ENCODE data around the gene CAMTA1.
A peak's percentile ranks its signal among the peaks of the same experiment; 100 is the strongest.

CAMTA1 gene

GRCh38 chr1:7477593-7477992 lies 692.3 kb downstream of the CAMTA1 start:
- DNase-seq (ENCODE audit: low spot score) = no peak

DNA sequence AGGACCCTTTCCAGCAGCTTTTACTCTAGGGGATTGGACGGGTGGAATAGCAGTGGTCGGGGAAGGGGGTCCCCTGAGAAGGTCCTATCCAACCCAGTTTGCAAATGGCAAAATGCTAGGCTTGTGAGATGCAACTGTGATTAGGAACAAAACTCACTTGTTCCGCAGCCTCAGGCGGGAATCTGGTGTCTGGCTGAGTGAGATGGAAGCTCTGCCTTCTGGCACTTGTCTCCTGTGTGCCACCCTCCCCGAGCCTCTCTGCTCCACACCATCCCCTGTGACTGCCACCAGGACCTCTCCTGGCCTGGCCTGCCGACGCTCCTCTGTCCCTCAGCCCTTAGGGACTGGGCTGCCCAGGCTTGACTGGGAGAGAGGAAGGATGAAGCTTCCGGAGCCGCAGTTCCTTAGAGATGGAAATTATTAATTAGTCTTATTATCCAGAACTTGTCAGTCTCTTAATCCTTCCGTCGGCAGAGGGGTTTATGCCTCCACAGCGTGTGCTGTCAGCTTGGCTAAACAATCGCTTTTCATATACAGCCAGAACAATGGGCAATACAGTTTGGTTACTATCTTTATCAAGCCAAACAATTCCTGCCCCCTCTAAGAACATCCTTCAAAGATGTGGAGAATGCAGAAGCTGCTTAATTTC lies 693.0 kb downstream of the CAMTA1 start:
- peak; percentile 56 for DNase-seq (ENCODE audit: low spot score)

GRCh38 chr1:7478809-7479499 lies 693.7 kb downstream of the CAMTA1 start:
- DNase-seq (ENCODE audit: low spot score) = peak; percentile 57

DNA sequence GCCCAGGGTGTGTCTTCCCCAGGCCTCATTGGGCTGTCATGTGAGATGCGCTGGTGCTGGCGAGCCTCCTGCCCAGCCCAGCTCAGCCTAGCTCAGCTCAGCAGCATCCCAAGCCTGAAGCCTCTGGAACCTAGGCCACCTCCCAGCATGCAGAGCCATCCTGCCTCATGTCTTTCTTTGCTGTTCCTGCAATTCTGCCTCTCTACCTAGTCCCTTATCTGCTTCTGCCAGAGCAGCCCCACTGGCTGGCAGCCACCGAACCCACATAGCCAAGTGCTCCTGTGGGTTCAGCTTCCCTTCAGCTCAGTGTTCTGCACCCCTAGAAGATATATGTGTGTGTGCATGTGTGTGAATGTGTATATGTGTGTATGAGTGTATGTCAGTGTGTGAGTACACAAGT lies 694.3 kb downstream of the CAMTA1 start:
- DNase-seq (ENCODE audit: low spot score) = no peak

DNA sequence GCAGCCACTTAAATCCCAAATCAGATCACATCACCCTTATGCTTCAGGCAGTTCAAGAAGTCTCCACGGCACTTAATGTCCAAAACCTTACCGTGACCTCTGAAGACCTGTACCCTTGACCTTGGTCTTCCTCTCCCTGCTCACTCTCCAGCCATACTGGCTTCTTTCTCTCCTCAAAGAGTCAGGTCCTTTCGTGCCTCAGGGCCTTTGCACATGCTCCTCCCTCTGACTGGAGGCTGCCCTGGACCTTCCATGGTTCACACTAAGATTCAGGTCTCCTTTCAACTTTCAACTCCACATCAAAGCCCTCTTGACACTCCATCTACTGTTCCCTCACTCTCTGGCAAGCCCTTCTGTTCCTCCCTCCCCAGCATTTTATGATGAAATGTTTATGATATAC lies 695.9 kb downstream of the CAMTA1 start:
- no peak for DNase-seq (ENCODE audit: low spot score)

- DNase-seq (ENCODE audit: low spot score) = no peak
These were observed 696.8 kb downstream of the CAMTA1 start for GRCh38 chr1:7482077-7482476.

- DNase-seq (ENCODE audit: low spot score) = no peak
These were observed 697.7 kb downstream of the CAMTA1 start for GRCh38 chr1:7482772-7483495.

DNA sequence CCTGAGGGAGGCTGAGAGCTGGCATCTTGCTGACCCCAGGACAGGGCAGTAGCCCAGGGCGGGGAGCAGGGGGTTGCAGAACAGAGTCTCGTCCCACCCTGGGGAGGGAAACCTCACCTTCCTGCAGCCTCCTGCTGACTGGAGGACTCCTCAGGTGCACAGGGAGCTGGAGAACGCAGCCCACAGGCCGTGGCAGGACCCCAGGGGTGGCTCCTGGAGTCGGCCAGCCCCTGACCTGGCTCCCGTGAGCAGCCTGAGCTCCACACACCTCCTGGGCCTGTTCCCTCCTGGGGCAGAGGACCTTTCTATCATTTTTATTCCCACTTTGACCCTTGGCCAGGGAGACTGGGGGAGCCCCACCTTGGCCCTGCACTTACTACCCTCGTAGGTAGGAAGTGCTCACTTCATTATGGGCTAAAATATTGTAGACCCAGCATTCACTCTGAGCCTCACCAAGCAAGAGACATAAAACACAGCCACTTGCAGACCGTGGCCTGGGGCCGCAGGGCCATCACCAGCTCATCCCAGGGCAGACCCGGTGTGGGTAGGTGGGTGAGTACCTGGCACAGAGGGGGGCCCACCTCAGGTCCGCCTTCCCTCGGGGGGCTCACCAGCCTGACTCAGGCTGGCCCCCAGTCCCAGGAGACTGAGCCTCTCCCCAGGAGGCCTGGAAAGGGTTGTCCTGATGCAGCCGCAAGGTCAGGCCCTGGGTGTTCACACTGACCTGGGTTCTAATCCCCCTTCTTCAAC lies 698.6 kb downstream of the CAMTA1 start:
- no peak for DNase-seq (ENCODE audit: low spot score)

- DNase-seq (ENCODE audit: low spot score) = no peak
These were observed 700.0 kb downstream of the CAMTA1 start for GRCh38 chr1:7485086-7485780.

DNA sequence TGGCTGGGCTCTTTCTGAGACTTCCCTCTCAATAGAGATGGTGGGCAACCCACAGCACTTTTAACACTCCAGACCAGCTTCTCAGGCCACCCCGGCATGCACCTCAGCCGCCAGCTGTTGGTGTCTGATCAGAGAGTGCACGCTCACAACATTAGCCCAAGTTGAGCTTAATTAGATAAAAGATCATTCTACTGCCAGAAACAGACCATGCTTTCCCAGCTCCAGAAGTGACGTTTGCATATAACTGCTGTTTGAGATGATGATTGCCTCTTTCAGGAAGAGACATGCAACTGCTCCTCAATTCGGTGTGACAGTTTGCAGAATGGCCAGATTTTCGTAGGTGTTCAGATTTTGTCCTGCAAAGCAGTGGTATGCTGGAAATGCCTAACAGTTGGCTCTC lies 700.6 kb downstream of the CAMTA1 start:
- DNase-seq (ENCODE audit: low spot score) = no peak

DNA sequence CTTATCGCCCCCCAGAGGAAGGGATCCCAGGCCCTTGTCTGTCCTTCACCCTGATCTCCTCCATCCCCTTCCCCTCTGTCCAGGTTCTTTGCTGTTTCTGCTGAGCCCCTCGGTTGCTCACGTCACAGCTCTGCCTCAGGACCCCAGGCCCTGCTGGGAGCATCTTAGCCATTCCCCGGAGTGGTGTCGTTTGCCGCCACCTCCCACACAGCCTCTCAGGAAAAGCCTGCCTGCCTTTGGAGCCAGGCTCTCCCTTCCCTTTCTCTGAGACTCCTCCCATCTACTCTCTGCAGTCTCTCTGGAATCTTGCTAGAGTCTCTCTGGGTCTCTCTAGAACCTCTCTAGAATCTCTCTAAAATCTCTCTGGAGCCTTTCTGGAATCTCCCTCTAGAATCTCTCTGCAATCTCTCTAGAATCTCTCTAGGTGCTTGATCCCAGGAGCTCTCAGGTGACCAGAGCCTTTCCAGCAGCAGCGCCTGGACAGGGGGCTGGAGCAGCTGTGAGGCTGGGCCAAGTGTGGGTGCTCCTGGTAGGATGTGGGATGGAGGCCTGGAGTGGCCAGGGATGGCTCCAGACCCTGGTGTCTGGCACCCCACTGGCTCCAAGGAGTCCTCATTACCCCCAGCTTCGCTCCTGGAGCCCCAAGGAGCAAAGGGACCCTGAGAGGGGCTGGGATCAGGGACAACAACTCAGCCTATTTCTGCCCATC lies 702.7 kb downstream of the CAMTA1 start:
- DNase-seq (ENCODE audit: low spot score) = no peak

- DNase-seq (ENCODE audit: low spot score) = no peak
These were observed 703.2 kb downstream of the CAMTA1 start for GRCh38 chr1:7488475-7488842.

GRCh38 chr1:7489586-7489985 lies 704.3 kb downstream of the CAMTA1 start:
- DNase-seq (ENCODE audit: low spot score) = no peak

- DNase-seq (ENCODE audit: low spot score) = no peak
These were observed 705.3 kb downstream of the CAMTA1 start for GRCh38 chr1:7490576-7490975.

DNA sequence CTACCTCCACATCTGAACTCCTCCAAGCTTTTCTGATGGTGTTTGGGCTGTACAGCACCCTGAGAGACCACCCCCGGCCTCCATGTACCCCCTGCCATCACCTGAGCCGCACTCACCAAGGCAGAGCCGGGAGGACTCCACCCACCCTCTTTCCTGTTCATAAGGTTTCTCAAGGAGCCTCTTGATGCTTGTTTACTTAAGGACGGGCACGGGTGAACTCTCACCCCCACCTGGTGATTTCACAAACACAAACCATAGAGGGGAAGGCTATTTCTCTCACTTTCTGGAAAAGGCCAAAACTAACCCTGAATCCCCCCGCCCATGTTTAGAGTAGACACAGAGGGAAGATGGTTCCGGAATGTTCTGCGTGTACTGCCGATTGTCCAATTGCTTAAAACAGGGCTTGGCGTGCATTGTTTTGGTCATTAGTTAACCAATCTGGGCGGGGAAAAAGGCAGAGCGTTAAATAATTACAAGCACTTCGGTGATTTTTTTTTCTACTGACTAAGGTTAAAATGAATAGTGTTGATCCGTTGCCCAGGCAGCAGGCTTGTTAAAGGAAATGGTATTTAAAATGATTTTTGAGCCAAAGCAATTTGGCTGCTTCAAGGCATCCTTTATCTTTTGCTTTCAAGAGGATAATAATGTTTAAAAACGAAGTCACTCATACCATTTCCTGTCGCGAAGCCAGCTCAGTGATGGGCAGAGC lies 706.0 kb downstream of the CAMTA1 start:
- DNase-seq (ENCODE audit: low spot score) = no peak

- no peak for DNase-seq (ENCODE audit: low spot score)
These were observed 706.5 kb downstream of the CAMTA1 start for GRCh38 chr1:7491818-7492173.

- no peak for DNase-seq (ENCODE audit: low spot score)
These were observed 708.6 kb downstream of the CAMTA1 start for GRCh38 chr1:7493711-7494454.

- no peak for DNase-seq (ENCODE audit: low spot score)
These were observed 710.7 kb downstream of the CAMTA1 start for GRCh38 chr1:7495962-7496361.

DNA sequence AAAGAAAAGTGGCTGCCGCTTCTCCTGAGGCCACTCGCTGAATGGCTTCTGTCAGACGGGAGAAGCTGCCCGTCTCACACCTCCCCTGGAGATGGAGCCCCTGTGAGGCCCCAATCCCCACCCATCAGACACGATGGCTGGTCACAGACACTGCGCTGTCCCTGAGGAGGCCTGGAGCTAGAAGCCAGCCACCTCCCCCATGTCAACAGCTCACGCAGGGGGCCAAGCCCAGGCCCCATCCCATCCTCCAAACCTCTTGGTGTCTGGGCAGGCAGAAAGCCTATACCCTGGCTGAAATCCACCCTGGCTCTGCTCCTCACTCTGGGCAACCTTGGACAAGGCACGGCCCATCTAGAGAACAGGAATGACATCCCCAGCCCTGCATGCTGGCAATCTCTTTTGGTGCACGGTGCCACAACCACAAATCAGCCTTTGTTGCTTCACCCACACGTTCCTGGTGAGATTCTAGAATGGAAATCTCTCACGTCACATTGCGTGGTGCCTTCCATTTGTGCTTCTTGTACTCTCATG lies 711.9 kb downstream of the CAMTA1 start:
- peak; percentile 17 for DNase-seq (ENCODE audit: low spot score)

All from putamen (tissue), 1 donor.